Adrenal gland (tissue), 12 donors: ENCODE data around the gene COL5A1. TPM values are rescaled to one million over a fixed set of nuclear protein-coding genes. Genes with fewer than 3 reads are reported as not detected.

Experiments used
- DNase-seq, 7 donors: peaks; one replicate each; pipeline ENCODE4 v3.0.0-alpha.2; 2019 to 2020
- H3K27ac ChIP-seq, 5 donors: fragments of 200-600 bp; sonication (generic) in 4 of 5; 1 replicate in 3 of 5; 2 replicates in 2 of 5; pipeline versions ENCODE4 v1.5.1 to v1.8.0; 2016 to 2020; ENCODE audit warnings: mild to moderate bottlenecking in 1 of 5
- H3K27me3 ChIP-seq: fragments of 200-600 bp; 2 replicates; pipeline ENCODE4 v1.8.0; 2021
- H3K36me3 ChIP-seq, 2 donors: fragments of 200-600 bp; replicated peaks in 1 of 2; 1 replicate in 1 of 2; 2 replicates in 1 of 2; pipeline versions ENCODE4 v1.5.1 to v1.8.0; 2018 to 2022
- H3K4me1 ChIP-seq, 2 donors: fragments of 200-600 bp; replicated peaks in 1 of 2; 1 replicate in 1 of 2; 2 replicates in 1 of 2; pipeline versions ENCODE4 v1.5.1 to v1.8.0; 2018 to 2021
- H3K4me3 ChIP-seq, 4 donors: fragments of 200-600 bp; sonication (generic) in 3 of 4; one replicate each; pipeline ENCODE4 v1.5.1; 2016 to 2018
- H3K9me3 ChIP-seq, 3 donors: fragments of 200-600 bp; sonication (generic) in 1 of 3; replicated peaks in 1 of 3; 1 replicate in 2 of 3; 2 replicates in 1 of 3; pipeline versions ENCODE4 v1.5.1 to v1.8.0; 2016 to 2021
- POLR2A ChIP-seq, 2 donors: fragments of 450-650 bp; IDR thresholded peaks; one replicate each; pipeline ENCODE4 v1.6.1; 2017; ENCODE audit warnings: antibody characterized with exemption in 2 of 2, mild to moderate bottlenecking in 2 of 2, moderate library complexity in 1 of 2
- WGBS, 4 donors: extraction: QIAGEN DNeasy Blood & Tissue Kit in 2 of 4; methylation state at CpG; one replicate each; pipeline versions ENCODE4 v1.1.5 to v1.1.7; 2013 to 2017; 5-methylcytosine and 5-hydroxymethylcytosine counted together
- intact Hi-C, 2 donors: fragments of 100-400 bp; cut with DNase I; formaldehyde crosslinking; loops; one replicate each; pipeline versions ENCODE4 v1.14.1 to v1.15.0; 2022 to 2023
- polyA plus RNA-seq, 3 donors: library from polyadenylated mRNA; stranded (reverse); fragments of 200-250 nt in 2 of 3; fragments of 350-450 nt in 1 of 3; fragmentation: Illumina TruSeq in 1 of 3; extraction: RNeasy Lipid Tissue Mini Kit (QIAGEN cat#74804) in 1 of 3; gene quantifications; one replicate each; pipeline ENCODE4 v1.2.3, GENCODE V29; 2013 to 2014
- total RNA-seq, 9 donors: library from RNA; depleted of rRNA in 4 of 9; stranded (reverse); fragments of >200 nt in 4 of 9; fragments of 120-200 nt in 1 of 9; fragmentation: NEBNext Ultra II Directional in 1 of 9; extraction: Animal tissue kit (Norgen Biotek cat#: 25700) in 1 of 9; gene quantifications; one replicate each; pipeline versions ENCODE4 v1.1.0 to v1.2.4, GENCODE V29; 2013 to 2023
- TF ChIP-seq, protein P1 (sequence below), 6 experiments: fragments of 450-650 bp in 4 of 6; fragments of 200-600 bp in 2 of 6; sonication (generic) in 1 of 6; IDR thresholded peaks; 1 replicate in 5 of 6; 2 replicates in 1 of 6; pipeline versions ENCODE4 v1.5.1 to v1.8.0; 2016 to 2021; ENCODE audit warnings: antibody characterized with exemption in 6 of 6, mild to moderate bottlenecking in 2 of 6, moderate library complexity in 1 of 6
- donor health status: healthy with polysubstance abuse.
- donor health status: Bipolar disorder and iron deficiency.
- donor health status: DM: yes; HTN: yes; CAD: no.
- donor health status: DM: no; HTN: no; CAD: no.
- donor health status: DM: no; HTN: no; CAD: no.
- donor health status: DM: yes; HTN: yes; CAD: no.

Gene COL5A1
- total and polyA plus RNA-seq, 12 donors: 3.5 to 45.5 (median 29.3) TPM

DNA sequence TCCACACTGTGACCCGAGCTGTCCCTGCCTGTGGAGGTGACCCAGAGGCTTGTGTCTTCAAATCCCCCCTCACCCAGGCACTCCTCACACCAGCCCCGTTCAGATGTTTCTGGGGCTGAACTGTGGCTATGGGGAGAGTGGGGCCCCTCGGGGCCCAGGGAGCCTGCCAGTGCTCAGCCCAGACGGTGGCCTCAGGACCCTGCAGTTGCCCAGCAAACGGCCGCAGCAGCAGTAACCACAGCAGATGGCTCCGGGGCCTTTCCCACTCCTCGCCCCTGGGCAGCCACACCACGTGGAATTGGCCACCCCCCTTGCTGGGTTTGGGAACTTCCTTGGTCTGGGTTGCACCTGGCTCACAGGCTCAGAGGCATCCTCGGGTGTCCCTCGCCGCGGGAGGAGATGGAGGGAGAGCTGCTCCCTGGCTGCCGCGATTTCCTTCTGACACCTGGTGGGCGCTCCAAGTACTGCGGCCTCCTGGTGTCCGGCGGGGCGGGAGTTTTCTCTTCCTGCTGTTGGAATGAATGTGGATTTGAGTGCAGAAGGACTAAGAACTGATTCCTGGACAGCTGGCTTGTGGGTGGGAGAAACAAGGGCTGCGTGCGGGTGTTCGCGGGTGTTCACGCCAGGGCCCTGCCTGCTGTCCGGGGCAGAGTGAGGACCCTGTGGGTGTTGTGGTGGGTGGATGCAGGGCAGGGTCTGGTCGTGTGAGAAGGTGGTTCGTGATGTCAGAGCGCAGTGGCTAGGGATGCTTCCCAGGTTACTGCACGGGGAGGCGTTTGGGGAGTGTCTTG lies 97.5 kb downstream of the COL5A1 start:
- Histone ChIP-seq H3K36me3 (no peaks in the 10 kb centered on the region), H3K27ac (no peak overlapping the region), H3K4me1 (no peaks in the 10 kb centered on the region), H3K9me3 (no peaks in the 10 kb centered on the region), H3K27me3 (no peaks in the 10 kb centered on the region), H3K4me3 (no peak overlapping the region)
- intact Hi-C loops: loop anchor here (2.0 to 10.0 kb wide), 5 partner anchors 37 to 544 kb away; no protein-coding TSS in a partner anchor
- TF ChIP-seq, protein P1, sequence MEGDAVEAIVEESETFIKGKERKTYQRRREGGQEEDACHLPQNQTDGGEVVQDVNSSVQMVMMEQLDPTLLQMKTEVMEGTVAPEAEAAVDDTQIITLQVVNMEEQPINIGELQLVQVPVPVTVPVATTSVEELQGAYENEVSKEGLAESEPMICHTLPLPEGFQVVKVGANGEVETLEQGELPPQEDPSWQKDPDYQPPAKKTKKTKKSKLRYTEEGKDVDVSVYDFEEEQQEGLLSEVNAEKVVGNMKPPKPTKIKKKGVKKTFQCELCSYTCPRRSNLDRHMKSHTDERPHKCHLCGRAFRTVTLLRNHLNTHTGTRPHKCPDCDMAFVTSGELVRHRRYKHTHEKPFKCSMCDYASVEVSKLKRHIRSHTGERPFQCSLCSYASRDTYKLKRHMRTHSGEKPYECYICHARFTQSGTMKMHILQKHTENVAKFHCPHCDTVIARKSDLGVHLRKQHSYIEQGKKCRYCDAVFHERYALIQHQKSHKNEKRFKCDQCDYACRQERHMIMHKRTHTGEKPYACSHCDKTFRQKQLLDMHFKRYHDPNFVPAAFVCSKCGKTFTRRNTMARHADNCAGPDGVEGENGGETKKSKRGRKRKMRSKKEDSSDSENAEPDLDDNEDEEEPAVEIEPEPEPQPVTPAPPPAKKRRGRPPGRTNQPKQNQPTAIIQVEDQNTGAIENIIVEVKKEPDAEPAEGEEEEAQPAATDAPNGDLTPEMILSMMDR (IDR thresholded peaks at IDR 0.05): peak; percentile 77 to 90 (median 84)
- no peak for TF ChIP-seq POLR2A (IDR thresholded peaks at IDR 0.05)
- WGBS, 4 donors: 32 to 45% (median 42%) methylated on average over 25 to 31 of the region's 31 CpGs
- DNase-seq: peak; percentile 40 to 84 (median 69)

DNA sequence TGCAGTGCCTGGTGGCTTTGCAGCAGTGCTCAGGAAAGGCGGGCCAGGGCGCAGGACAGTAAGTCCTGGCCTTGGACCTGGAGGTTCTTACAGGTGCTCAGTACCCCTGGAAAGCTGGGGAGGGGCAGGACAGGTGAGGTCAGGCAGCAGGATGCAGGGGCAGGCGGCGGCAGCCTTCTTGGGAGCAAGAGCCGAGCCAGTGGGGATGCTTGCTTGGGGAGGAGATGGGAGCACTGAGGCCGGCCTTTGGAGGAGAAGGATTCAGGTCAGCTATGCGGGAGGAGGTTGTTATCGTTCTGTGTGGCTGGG lies 98.0 kb downstream of the COL5A1 start:
- Histone ChIP-seq H3K4me3 (no peak overlapping the region), H3K27me3 (no peaks in the 10 kb centered on the region), H3K4me1 (no peaks in the 10 kb centered on the region), H3K9me3 (no peaks in the 10 kb centered on the region), H3K36me3 (no peaks in the 10 kb centered on the region), H3K27ac (no peak overlapping the region)
- TF ChIP-seq, protein P1 (IDR thresholded peaks at IDR 0.05): no peak
- TF ChIP-seq POLR2A (IDR thresholded peaks at IDR 0.05): no peak
- WGBS, 4 donors: 66 to 91% (median 83%) methylated on average over 6 to 8 of the region's 8 CpGs
- DNase-seq: no peak
- intact Hi-C loops: loop anchor here (2.0 to 10.0 kb wide), 5 partner anchors 37 to 545 kb away; no protein-coding TSS in a partner anchor

DNA sequence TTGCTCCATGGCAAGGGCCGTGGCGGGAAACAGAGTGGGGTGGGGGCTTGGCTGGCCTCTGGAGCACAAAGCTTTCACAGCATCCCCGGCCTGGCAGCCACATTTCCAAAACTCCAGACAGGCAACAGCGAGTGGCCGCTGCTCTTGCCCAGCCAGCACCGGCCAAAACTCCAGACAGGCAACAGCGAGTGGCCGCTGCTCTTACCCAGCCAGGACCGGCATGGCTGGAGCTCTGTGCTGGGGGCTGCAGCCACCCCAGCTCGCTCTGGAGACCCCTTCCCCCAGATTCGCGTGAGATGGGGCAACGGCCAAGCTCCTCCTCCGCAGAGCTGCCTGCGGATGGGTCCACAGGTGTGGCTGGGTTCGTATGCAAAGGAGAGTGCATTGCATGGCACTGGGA lies 98.5 kb downstream of the COL5A1 start:
- Histone ChIP-seq H3K9me3 (no peaks in the 10 kb centered on the region), H3K27me3 (no peaks in the 10 kb centered on the region), H3K4me3 (no peak overlapping the region), H3K27ac (no peak overlapping the region), H3K36me3 (no peaks in the 10 kb centered on the region), H3K4me1 (no peaks in the 10 kb centered on the region)
- WGBS, 4 donors: 85 to 94% (median 92%) methylated on average over 5 to 16 of the region's 16 CpGs
- no peak for DNase-seq
- intact Hi-C loops: no loop called here
- TF ChIP-seq, protein P1 (IDR thresholded peaks at IDR 0.05): no peak
- no peak for TF ChIP-seq POLR2A (IDR thresholded peaks at IDR 0.05)

DNA sequence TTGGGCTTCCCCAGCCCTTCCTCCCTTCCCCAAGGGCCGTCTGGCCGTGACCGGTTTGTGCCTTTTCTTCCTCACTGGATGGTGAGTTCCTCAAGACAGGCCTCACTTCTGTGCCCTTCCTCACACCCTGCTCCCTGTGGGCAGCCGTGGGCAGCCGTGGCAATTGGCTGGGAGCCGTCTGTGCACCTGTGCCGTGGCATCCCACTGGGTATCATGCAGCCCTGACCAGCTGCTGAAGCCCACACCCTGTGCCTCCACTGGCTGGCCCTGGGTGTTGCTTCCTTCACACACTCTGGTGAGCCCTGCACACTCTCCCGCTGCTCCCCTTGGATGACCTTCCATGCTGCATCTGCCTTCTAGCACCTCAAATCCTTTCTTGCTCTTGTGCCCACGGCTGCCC lies 100.2 kb downstream of the COL5A1 start:
- Histone ChIP-seq H3K4me1 (no peaks in the 10 kb centered on the region), H3K36me3 (no peaks in the 10 kb centered on the region), H3K9me3 (no peaks in the 10 kb centered on the region), H3K27ac (no peak overlapping the region), H3K4me3 (no peak overlapping the region), H3K27me3 (no peaks in the 10 kb centered on the region)
- intact Hi-C loops: no loop called here
- DNase-seq: no peak
- 84 to 87% (median 85%) methylated on average over 7 to 9 of the region's 9 CpGs for WGBS, 4 donors
- no peak for TF ChIP-seq POLR2A (IDR thresholded peaks at IDR 0.05)
- TF ChIP-seq, protein P1 (IDR thresholded peaks at IDR 0.05): no peak
